Liver (tissue), 9 donors: ENCODE measurements around the gene LENG1. TPM values are rescaled to one million over a fixed set of nuclear protein-coding genes. Genes with fewer than 3 reads are reported as not detected.

Experiments used
- DNase-seq: peaks from one replicate; pipeline ENCODE4 v3.0.0-alpha.2; 2017; ENCODE audit warnings: low spot score
- H3K27ac ChIP-seq, 2 donors: one replicate each; pipeline ENCODE4 v1.7.0; 2013; ENCODE audit warnings: inconsistent platforms in 2 of 2, low read length in 2 of 2, control low read depth in 1 of 2, low read depth in 1 of 2, mild to moderate bottlenecking in 1 of 2
- H3K27me3 ChIP-seq, 4 donors: one replicate each; pipeline versions ENCODE4 v1.6.1 to v1.7.0; 2013; ENCODE audit warnings: low read length in 3 of 4, inconsistent platforms in 1 of 4, mild to moderate bottlenecking in 1 of 4, moderate library complexity in 1 of 4; ENCODE audit not compliant: control insufficient read depth in 4 of 4, insufficient read depth in 4 of 4
- H3K36me3 ChIP-seq, 4 donors: one replicate each; pipeline versions ENCODE4 v1.6.1 to v1.7.0; 2013; ENCODE audit warnings: low read length in 3 of 4, mild to moderate bottlenecking in 3 of 4, low read depth in 1 of 4, moderate library complexity in 1 of 4; ENCODE audit not compliant: control insufficient read depth in 4 of 4, insufficient read depth in 3 of 4
- H3K4me1 ChIP-seq, 4 donors: one replicate each; pipeline versions ENCODE4 v1.6.1 to v1.7.0; 2013; ENCODE audit warnings: low read length in 3 of 4, mild to moderate bottlenecking in 3 of 4, moderate library complexity in 1 of 4; ENCODE audit not compliant: control insufficient read depth in 4 of 4, insufficient read depth in 4 of 4
- H3K4me3 ChIP-seq, 3 donors: one replicate each; pipeline versions ENCODE4 v1.6.1 to v1.7.0; 2013; ENCODE audit warnings: low read length in 3 of 3, control low read depth in 1 of 3, low read depth in 1 of 3, mild to moderate bottlenecking in 1 of 3
- H3K9ac ChIP-seq, 2 donors: one replicate each; pipeline ENCODE4 v1.7.0; 2013; ENCODE audit warnings: low read length in 2 of 2, mild to moderate bottlenecking in 2 of 2, moderate library complexity in 2 of 2, control low read depth in 1 of 2, low read depth in 1 of 2
- H3K9me3 ChIP-seq, 4 donors: one replicate each; pipeline versions ENCODE4 v1.6.1 to v1.7.0; 2013; ENCODE audit warnings: low read length in 3 of 4; ENCODE audit not compliant: control insufficient read depth in 4 of 4
- EGR1 ChIP-seq, 2 donors: IDR thresholded peaks; 2 replicates each; pipeline ENCODE4 v1.6.1; 2016 to 2018; ENCODE audit warnings: antibody characterized with exemption in 2 of 2, low read depth in 2 of 2
- FOXA1 ChIP-seq: IDR thresholded peaks from 2 replicates; pipeline ENCODE4 v1.6.1; 2016; ENCODE audit warnings: antibody characterized with exemption
- FOXA2 ChIP-seq: IDR thresholded peaks from 2 replicates; pipeline ENCODE4 v1.6.1; 2016; ENCODE audit warnings: antibody characterized with exemption
- GABPA ChIP-seq, 2 donors: IDR thresholded peaks in 1 of 2; conservative IDR thresholded peaks in 1 of 2; 2 replicates each; pipeline ENCODE4 v1.6.1; 2016; ENCODE audit warnings: antibody characterized with exemption in 2 of 2, mild to moderate bottlenecking in 1 of 2, moderate library complexity in 1 of 2
- HNF4A ChIP-seq, 2 donors: conservative IDR thresholded peaks; 2 replicates each; pipeline ENCODE4 v1.6.1; 2016; ENCODE audit warnings: antibody characterized with exemption in 2 of 2, mild to moderate bottlenecking in 2 of 2
- HNF4G ChIP-seq: IDR thresholded peaks from 2 replicates; pipeline ENCODE4 v1.6.1; 2016; ENCODE audit warnings: antibody characterized with exemption
- RXRA ChIP-seq, 2 donors: IDR thresholded peaks; 2 replicates each; pipeline ENCODE4 v1.6.1; 2017 to 2018; ENCODE audit warnings: antibody characterized with exemption in 2 of 2, mild to moderate bottlenecking in 1 of 2
- SP1 ChIP-seq: IDR thresholded peaks from 2 replicates; pipeline ENCODE4 v1.6.1; 2018; ENCODE audit warnings: antibody characterized with exemption, mild to moderate bottlenecking
- TAF1 ChIP-seq: conservative IDR thresholded peaks from 2 replicates; pipeline ENCODE4 v1.6.1; 2016; ENCODE audit warnings: antibody characterized with exemption, mild to moderate bottlenecking
- YY1 ChIP-seq: IDR thresholded peaks from 2 replicates; pipeline ENCODE4 v1.6.1; 2016; ENCODE audit warnings: antibody characterized with exemption, mild to moderate bottlenecking
- WGBS: extraction: QIAGEN DNeasy Blood & Tissue Kit; methylation state at CpG from one replicate; pipeline ENCODE4 v1.1.7; 2013; 5-methylcytosine and 5-hydroxymethylcytosine counted together
- polyA plus RNA-seq, 2 donors: library from polyadenylated mRNA; stranded (reverse) in 1 of 2; unstranded in 1 of 2; fragments of 200-250 nt in 1 of 2; fragments of >200 nt in 1 of 2; fragmentation: Nextera tagmentation in 1 of 2; extraction: Ambion mirVana in 1 of 2; gene quantifications; one replicate each; pipeline versions ENCODE4 v1.2.1 to v1.2.3, GENCODE V29; 2013 to 2015
- total RNA-seq, 2 donors: library from RNA; depleted of rRNA; stranded (reverse); fragments of >200 nt; gene quantifications; one replicate each; pipeline ENCODE4 v1.2.3, GENCODE V29; 2014
- TF ChIP-seq, protein P1 (sequence below): IDR thresholded peaks from 2 replicates; pipeline ENCODE4 v1.6.1; 2016; ENCODE audit warnings: antibody characterized with exemption
- TF ChIP-seq, protein P2 (sequence below): IDR thresholded peaks from 2 replicates; pipeline ENCODE4 v1.6.1; 2016; ENCODE audit warnings: antibody characterized with exemption
- TF ChIP-seq, protein P3 (sequence below): fragments of 150-350 bp; IDR thresholded peaks from 2 replicates; pipeline ENCODE4 v1.5.1; 2017; ENCODE audit warnings: improper control_type of control experiment, low read depth, low read length; ENCODE audit not compliant: missing input control
- TF ChIP-seq, protein P4 (sequence below): IDR thresholded peaks from 2 replicates; pipeline ENCODE4 v1.6.1; 2016; ENCODE audit warnings: antibody characterized with exemption
- TF ChIP-seq, protein P5 (sequence below): IDR thresholded peaks from 2 replicates; pipeline ENCODE4 v1.6.1; 2016; ENCODE audit warnings: antibody characterized with exemption, mild to moderate bottlenecking
- donor health status: healthy.
- donor health status: healthy.
- donor health status: healthy.
- donor health status: healthy.
- donor health status: healthy.

The LENG1 gene
- total and polyA plus RNA-seq, 4 donors: 2.6 to 4.4 (median 2.9) TPM

GRCh38 chr19:54193011-54193410 is 33.5 kb upstream of the LENG1 start:
- Histone ChIP-seq H3K4me1 (peaks cover 17 to 30% (median 24%) of the 10 kb centered on the region in 4 donors), H3K4me3 (no peak overlapping the region), H3K27ac (no peak overlapping the region), H3K36me3 (peaks cover 4 to 17% (median 13%) of the 10 kb centered on the region in 4 donors), H3K27me3 (no peaks in the 10 kb centered on the region), H3K9ac (no peak overlapping the region), H3K9me3 (no peaks in the 10 kb centered on the region)
- TF ChIP-seq GABPA (IDR thresholded peaks at IDR 0.05 in 1 of 2, conservative IDR thresholded peaks at IDR 0.05 in 1 of 2) (no peak), FOXA1 (no peak), SP1 (no peak), EGR1 (IDR thresholded peaks at IDR 0.05; ENCODE audit: low read depth in 2 of 2) (no peak), HNF4A (conservative IDR thresholded peaks at IDR 0.05) (no peak), HNF4G (no peak)
- TF ChIP-seq, protein P1, sequence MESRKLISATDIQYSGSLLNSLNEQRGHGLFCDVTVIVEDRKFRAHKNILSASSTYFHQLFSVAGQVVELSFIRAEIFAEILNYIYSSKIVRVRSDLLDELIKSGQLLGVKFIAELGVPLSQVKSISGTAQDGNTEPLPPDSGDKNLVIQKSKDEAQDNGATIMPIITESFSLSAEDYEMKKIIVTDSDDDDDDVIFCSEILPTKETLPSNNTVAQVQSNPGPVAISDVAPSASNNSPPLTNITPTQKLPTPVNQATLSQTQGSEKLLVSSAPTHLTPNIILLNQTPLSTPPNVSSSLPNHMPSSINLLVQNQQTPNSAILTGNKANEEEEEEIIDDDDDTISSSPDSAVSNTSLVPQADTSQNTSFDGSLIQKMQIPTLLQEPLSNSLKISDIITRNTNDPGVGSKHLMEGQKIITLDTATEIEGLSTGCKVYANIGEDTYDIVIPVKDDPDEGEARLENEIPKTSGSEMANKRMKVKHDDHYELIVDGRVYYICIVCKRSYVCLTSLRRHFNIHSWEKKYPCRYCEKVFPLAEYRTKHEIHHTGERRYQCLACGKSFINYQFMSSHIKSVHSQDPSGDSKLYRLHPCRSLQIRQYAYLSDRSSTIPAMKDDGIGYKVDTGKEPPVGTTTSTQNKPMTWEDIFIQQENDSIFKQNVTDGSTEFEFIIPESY: no peak
- TF ChIP-seq, protein P2, sequence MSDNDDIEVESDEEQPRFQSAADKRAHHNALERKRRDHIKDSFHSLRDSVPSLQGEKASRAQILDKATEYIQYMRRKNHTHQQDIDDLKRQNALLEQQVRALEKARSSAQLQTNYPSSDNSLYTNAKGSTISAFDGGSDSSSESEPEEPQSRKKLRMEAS: no peak
- TF ChIP-seq, protein P3, sequence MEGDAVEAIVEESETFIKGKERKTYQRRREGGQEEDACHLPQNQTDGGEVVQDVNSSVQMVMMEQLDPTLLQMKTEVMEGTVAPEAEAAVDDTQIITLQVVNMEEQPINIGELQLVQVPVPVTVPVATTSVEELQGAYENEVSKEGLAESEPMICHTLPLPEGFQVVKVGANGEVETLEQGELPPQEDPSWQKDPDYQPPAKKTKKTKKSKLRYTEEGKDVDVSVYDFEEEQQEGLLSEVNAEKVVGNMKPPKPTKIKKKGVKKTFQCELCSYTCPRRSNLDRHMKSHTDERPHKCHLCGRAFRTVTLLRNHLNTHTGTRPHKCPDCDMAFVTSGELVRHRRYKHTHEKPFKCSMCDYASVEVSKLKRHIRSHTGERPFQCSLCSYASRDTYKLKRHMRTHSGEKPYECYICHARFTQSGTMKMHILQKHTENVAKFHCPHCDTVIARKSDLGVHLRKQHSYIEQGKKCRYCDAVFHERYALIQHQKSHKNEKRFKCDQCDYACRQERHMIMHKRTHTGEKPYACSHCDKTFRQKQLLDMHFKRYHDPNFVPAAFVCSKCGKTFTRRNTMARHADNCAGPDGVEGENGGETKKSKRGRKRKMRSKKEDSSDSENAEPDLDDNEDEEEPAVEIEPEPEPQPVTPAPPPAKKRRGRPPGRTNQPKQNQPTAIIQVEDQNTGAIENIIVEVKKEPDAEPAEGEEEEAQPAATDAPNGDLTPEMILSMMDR: no peak
- 97% methylated on average over 11 of the region's 11 CpGs for WGBS
- DNase-seq: no peak

GRCh38 chr19:54191811-54192453 is 32.4 kb upstream of the LENG1 start:
- TF ChIP-seq, protein P1: no peak
- no peak for TF ChIP-seq TAF1
- TF ChIP-seq RXRA (IDR thresholded peaks at IDR 0.05): no peak
- TF ChIP-seq, protein P4, sequence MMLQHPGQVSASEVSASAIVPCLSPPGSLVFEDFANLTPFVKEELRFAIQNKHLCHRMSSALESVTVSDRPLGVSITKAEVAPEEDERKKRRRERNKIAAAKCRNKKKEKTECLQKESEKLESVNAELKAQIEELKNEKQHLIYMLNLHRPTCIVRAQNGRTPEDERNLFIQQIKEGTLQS: no peak
- TF ChIP-seq, protein P5, sequence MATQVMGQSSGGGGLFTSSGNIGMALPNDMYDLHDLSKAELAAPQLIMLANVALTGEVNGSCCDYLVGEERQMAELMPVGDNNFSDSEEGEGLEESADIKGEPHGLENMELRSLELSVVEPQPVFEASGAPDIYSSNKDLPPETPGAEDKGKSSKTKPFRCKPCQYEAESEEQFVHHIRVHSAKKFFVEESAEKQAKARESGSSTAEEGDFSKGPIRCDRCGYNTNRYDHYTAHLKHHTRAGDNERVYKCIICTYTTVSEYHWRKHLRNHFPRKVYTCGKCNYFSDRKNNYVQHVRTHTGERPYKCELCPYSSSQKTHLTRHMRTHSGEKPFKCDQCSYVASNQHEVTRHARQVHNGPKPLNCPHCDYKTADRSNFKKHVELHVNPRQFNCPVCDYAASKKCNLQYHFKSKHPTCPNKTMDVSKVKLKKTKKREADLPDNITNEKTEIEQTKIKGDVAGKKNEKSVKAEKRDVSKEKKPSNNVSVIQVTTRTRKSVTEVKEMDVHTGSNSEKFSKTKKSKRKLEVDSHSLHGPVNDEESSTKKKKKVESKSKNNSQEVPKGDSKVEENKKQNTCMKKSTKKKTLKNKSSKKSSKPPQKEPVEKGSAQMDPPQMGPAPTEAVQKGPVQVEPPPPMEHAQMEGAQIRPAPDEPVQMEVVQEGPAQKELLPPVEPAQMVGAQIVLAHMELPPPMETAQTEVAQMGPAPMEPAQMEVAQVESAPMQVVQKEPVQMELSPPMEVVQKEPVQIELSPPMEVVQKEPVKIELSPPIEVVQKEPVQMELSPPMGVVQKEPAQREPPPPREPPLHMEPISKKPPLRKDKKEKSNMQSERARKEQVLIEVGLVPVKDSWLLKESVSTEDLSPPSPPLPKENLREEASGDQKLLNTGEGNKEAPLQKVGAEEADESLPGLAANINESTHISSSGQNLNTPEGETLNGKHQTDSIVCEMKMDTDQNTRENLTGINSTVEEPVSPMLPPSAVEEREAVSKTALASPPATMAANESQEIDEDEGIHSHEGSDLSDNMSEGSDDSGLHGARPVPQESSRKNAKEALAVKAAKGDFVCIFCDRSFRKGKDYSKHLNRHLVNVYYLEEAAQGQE: no peak
- TF ChIP-seq YY1: no peak
- no peak for TF ChIP-seq FOXA2
- Histone ChIP-seq H3K4me3 (peak overlapping the region; percentile 50 to 78 (median 68)), H3K27me3 (no peaks in the 10 kb centered on the region), H3K9me3 (no peaks in the 10 kb centered on the region), H3K27ac (peak overlapping the region; percentile 96 to 99), H3K4me1 (peaks cover 12 to 24% (median 18%) of the 10 kb centered on the region in 4 donors), H3K9ac (peak overlapping the region; percentile 29 to 63), H3K36me3 (peaks cover 4 to 17% (median 12%) of the 10 kb centered on the region in 4 donors)
- 65% methylated on average over 19 of the region's 19 CpGs for WGBS
- no peak for DNase-seq
